Endothelial cell of umbilical vein (primary cell): Measurements from ENCODE around the gene DNMT3L. TPM values are rescaled to one million over a fixed set of nuclear protein-coding genes. Genes with fewer than 3 reads are reported as not detected.
"Not testable (repeated sequence)": the region's sequence is repeated elsewhere in the genome, so short reads cannot be mapped to it uniquely, and the experiment has no call there.

ENCODE experiments used
- BruUV-seq: library from RNA; stranded (reverse); fragments of 400-500 nt; replicated peaks from 2 replicates; lab custom pipeline; 2021; lab: Mats Ljungman, UMichigan
- CTCF ChIA-PET: fragments of 300-600, 350-600 bp; sonication (Branson Sonifier 250); formaldehyde crosslinking; loops from one replicate; lab custom pipeline; 2021; ENCODE audit warnings: antibody characterized with exemption, inconsistent platforms; lab: Charles Lee
- POLR2A ChIA-PET: fragments of 300-600, 350-600 bp; sonication (Branson Sonifier 250); formaldehyde crosslinking; loops from one replicate; lab custom pipeline; 2021; ENCODE audit warnings: antibody characterized with exemption, inconsistent platforms; lab: Charles Lee
- DNase-seq: peaks from one replicate; pipeline ENCODE4 v3.0.0-alpha.2; 2011; ENCODE audit warnings: low read depth, low spot score
- FAIRE-seq: peaks from 2 replicates; lab custom pipeline; 2011; peaks lifted over from hg19 to GRCh38; lab: Jason Lieb, UNC
- H2AFZ ChIP-seq: 2 replicates; pipeline ENCODE4 v1.6.0; 2012; ENCODE audit warnings: low read depth, low read length, control low read depth, inconsistent platforms
- H3K27ac ChIP-seq: 2 replicates; pipeline ENCODE4 v1.5.1; 2011; ENCODE audit warnings: low read depth, mild to moderate bottlenecking, control low read depth, low read length, moderate library complexity; ENCODE audit not compliant: insufficient read depth
- H3K27me3 ChIP-seq, 2 experiments: 2 replicates each; pipeline versions ENCODE4 v1.6.0 to v1.6.1; 2011; ENCODE audit warnings: low read length in 2 of 2, mixed read lengths in 1 of 2; ENCODE audit not compliant: control insufficient read depth in 2 of 2, insufficient read depth in 2 of 2
- H3K36me3 ChIP-seq, 2 experiments: 2 replicates in 1 of 2; 3 replicates in 1 of 2; pipeline ENCODE4 v1.5.1; 2011; ENCODE audit warnings: low read length in 2 of 2, mild to moderate bottlenecking in 1 of 2, moderate library complexity in 1 of 2; ENCODE audit not compliant: control insufficient read depth in 2 of 2, insufficient read depth in 2 of 2; ENCODE audit errors: extremely low read depth in 1 of 2
- H3K4me1 ChIP-seq: 3 replicates; pipeline ENCODE4 v1.5.1; 2011; ENCODE audit warnings: mild to moderate bottlenecking, low read length; ENCODE audit not compliant: control insufficient read depth, insufficient read depth; ENCODE audit errors: extremely low read depth
- H3K4me2 ChIP-seq: 2 replicates; pipeline ENCODE4 v1.6.1; 2011; ENCODE audit warnings: low read length, control low read depth, mixed read lengths; ENCODE audit not compliant: insufficient read depth
- H3K4me3 ChIP-seq, 3 experiments: fragments of 200-600 bp in 1 of 3; sonication (generic), shearing (Covaris generic) in 1 of 3; replicated peaks in 1 of 3; 2 replicates each; pipeline ENCODE4 v1.5.1; 2011 to 2016; ENCODE audit warnings: control low read depth in 3 of 3, low read length in 3 of 3, mild to moderate bottlenecking in 2 of 3, inconsistent platforms in 1 of 3, low read depth in 1 of 3, moderate library complexity in 1 of 3; ENCODE audit not compliant: insufficient read depth in 1 of 3
- H3K79me2 ChIP-seq: 2 replicates; pipeline ENCODE4 v1.6.0; 2012; ENCODE audit warnings: low read length, inconsistent platforms; ENCODE audit not compliant: control insufficient read depth, insufficient read depth
- H3K9ac ChIP-seq: replicated peaks from 2 replicates; pipeline ENCODE3; 2011; ENCODE audit warnings: low read length, control low read depth; ENCODE audit not compliant: insufficient read depth; ENCODE audit errors: extremely low read depth
- H3K9me1 ChIP-seq: replicated peaks from 3 replicates; pipeline ENCODE4 v1.6.0; 2011; ENCODE audit warnings: mild to moderate bottlenecking, low read length; ENCODE audit not compliant: control insufficient read depth, insufficient read depth; ENCODE audit errors: extremely low read depth
- H3K9me3 ChIP-seq: replicated peaks from 2 replicates; pipeline ENCODE4 v1.5.1; 2012; ENCODE audit warnings: low read length, inconsistent platforms; ENCODE audit not compliant: control insufficient read depth, insufficient read depth
- H4K20me1 ChIP-seq: replicated peaks from 2 replicates; pipeline ENCODE3; 2011; ENCODE audit warnings: mild to moderate bottlenecking, low read length; ENCODE audit not compliant: control insufficient read depth, insufficient read depth; ENCODE audit errors: extremely low read depth
- dilution Hi-C: fragments of 300-500 bp; cut with MboI; formaldehyde crosslinking; loops from one replicate; pipeline ENCODE4 v1.15.0; 2019; ENCODE audit warnings: low sequenced_read_pairs; ENCODE audit not compliant: extremely low pct_ligation_motif_present
- intact Hi-C: fragments of 100-400 bp; cut with micrococcal nuclease; formaldehyde crosslinking; loops from one replicate; pipeline ENCODE4 v1.10.0; 2022
- polyA plus RNA-seq, 4 experiments: library from polyadenylated mRNA; depleted of rRNA in 3 of 4; stranded (reverse) in 3 of 4; unstranded in 1 of 4; fragments of >200 nt; gene quantifications; 2 replicates each; pipeline versions ENCODE4 v1.2.1 to v1.2.3, GENCODE V29; 2011 to 2012; ENCODE audit warnings: missing spikeins in 1 of 4
- total RNA-seq: library from RNA; stranded (reverse); gene quantifications from 2 replicates; pipeline ENCODE4 v1.2.3, GENCODE V29; 2021

Gene DNMT3L
- total and polyA plus RNA-seq, 2 donors (not counting 3 experiments of a cell fraction or from before 2014, with no cell fraction given): not detected

- H2AFZ ChIP-seq, H3K27ac ChIP-seq, H3K9me1 ChIP-seq, H3K79me2 ChIP-seq, POLR2A ChIA-PET, BruUV-seq, H3K4me3 ChIP-seq, H3K4me2 ChIP-seq, intact Hi-C loops, H3K9ac ChIP-seq, H3K4me1 ChIP-seq, H4K20me1 ChIP-seq, CTCF ChIA-PET, H3K9me3 ChIP-seq, H3K36me3 ChIP-seq, dilution Hi-C loops, H3K27me3 ChIP-seq, DNase-seq: not testable (repeated sequence)
- peak; percentile 96 for FAIRE-seq
Observed at GRCh38 chr21:44202590-44203299, 59.0 kb downstream of the DNMT3L start.

- H3K4me3 ChIP-seq, H2AFZ ChIP-seq, dilution Hi-C loops, H3K4me2 ChIP-seq, H4K20me1 ChIP-seq, H3K79me2 ChIP-seq, H3K27me3 ChIP-seq, H3K4me1 ChIP-seq, POLR2A ChIA-PET, DNase-seq, BruUV-seq, H3K36me3 ChIP-seq, H3K27ac ChIP-seq, H3K9ac ChIP-seq, H3K9me3 ChIP-seq, CTCF ChIA-PET, intact Hi-C loops, H3K9me1 ChIP-seq, FAIRE-seq: not testable (repeated sequence)
Observed at GRCh38 chr21:44199997-44200396, 61.7 kb downstream of the DNMT3L start.
